ENCODE data around the gene PHF5A.
A peak's percentile ranks its signal among the peaks of the same experiment; 100 is the strongest.

Gene PHF5A

DNA sequence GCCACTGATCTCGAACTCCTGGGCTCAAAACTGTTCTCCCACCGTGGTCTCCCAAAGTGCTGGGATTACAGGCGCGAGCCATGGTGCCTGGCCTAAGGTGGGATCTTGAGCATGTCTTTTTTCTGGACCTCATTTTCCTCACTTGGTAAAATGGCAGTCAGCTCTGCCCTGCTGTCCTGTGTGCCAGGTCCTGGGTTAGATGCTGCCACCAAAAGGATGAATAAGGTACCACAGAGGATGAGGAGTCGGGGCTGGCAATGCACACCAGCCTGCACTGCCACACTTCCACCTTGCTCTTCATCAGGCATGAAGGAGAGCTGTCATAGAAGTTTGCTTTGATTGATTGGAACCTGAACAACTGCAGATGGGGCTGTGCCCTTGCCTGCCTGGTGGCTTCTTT, 32.7 kb upstream of the PHF5A start:
- no peaks in the 10 kb centered on the region for H3K4me1 ChIP-seq (ENCODE audit: low read length)
- no peaks in the 10 kb centered on the region; the same call in 1 of the 2 replicates for H3F3A ChIP-seq (ENCODE audit: insufficient read depth, low read length)
- no peak overlapping the region for H2AFZ ChIP-seq (ENCODE audit: low read length)
- peaks cover 4% of the 10 kb centered on the region; the same call in 1 of the 2 replicates for H4K20me1 ChIP-seq (ENCODE audit: insufficient read depth, low read length)
- H3K36me3 ChIP-seq (replicated peaks; ENCODE audit: insufficient read depth, low read length) = peaks cover 2% of the 10 kb centered on the region; the same call in 1 of the 2 replicates
- H3K27ac ChIP-seq (ENCODE audit: low read length) = no peak overlapping the region
- TF ChIP-seq EZH2 (optimal IDR thresholded peaks at IDR 0.05; ENCODE audit: low read depth, low read length) (no peak), EZH2phosphoT487 (IDR thresholded peaks at IDR 0.05; ENCODE audit: low read length) (no peak)
- TF ChIP-seq, protein P1, sequence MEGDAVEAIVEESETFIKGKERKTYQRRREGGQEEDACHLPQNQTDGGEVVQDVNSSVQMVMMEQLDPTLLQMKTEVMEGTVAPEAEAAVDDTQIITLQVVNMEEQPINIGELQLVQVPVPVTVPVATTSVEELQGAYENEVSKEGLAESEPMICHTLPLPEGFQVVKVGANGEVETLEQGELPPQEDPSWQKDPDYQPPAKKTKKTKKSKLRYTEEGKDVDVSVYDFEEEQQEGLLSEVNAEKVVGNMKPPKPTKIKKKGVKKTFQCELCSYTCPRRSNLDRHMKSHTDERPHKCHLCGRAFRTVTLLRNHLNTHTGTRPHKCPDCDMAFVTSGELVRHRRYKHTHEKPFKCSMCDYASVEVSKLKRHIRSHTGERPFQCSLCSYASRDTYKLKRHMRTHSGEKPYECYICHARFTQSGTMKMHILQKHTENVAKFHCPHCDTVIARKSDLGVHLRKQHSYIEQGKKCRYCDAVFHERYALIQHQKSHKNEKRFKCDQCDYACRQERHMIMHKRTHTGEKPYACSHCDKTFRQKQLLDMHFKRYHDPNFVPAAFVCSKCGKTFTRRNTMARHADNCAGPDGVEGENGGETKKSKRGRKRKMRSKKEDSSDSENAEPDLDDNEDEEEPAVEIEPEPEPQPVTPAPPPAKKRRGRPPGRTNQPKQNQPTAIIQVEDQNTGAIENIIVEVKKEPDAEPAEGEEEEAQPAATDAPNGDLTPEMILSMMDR (IDR thresholded peaks at IDR 0.05; ENCODE audit: low read length) = peak; percentile 36
- DNase-seq = no peak
- peaks cover 87% of the 10 kb centered on the region for H3K79me2 ChIP-seq (ENCODE audit: low read length)
- no peak overlapping the region for H3K9ac ChIP-seq (ENCODE audit: low read length)
- no peak overlapping the region for H3K4me2 ChIP-seq (ENCODE audit: low read depth, low read length)
- no peak overlapping the region for H3K4me3 ChIP-seq (ENCODE audit: low read length)
- H3K9me2 ChIP-seq (replicated peaks; ENCODE audit: insufficient read depth, low read length) = no peaks in the 10 kb centered on the region
- no peaks in the 10 kb centered on the region for H3K27me3 ChIP-seq (replicated peaks; ENCODE audit: insufficient read depth, low read length)
- no peaks in the 10 kb centered on the region for H3K9me3 ChIP-seq (replicated peaks; ENCODE audit: insufficient read depth, low read length)

DNA sequence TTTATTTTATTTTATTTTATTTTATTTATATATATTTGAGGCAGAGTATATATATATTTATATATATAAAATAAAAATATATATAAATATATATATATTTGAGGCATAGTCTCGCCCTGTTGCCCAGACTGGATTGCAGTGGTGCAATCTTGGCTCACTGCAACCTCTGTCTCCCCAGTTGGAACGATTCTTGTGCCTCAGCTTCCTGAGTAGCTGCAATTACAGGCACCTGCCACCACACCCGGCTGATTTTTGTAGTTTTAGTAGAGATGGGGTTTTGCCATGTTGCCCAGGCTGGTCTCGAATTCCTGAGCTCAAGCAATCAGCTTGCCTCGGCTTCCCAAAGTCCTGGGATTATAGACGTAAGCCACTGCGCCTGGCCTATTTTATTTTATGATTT, 31.8 kb upstream of the PHF5A start:
- Histone ChIP-seq H3K79me2 (ENCODE audit: low read length) (peaks cover 88% of the 10 kb centered on the region), H2AFZ (ENCODE audit: low read length) (no peak overlapping the region), H3K27ac (ENCODE audit: low read length) (no peak overlapping the region), H3K9me3 (replicated peaks; ENCODE audit: insufficient read depth, low read length) (no peaks in the 10 kb centered on the region), H3K4me2 (ENCODE audit: low read depth, low read length) (no peak overlapping the region), H3K4me3 (ENCODE audit: low read length) (no peak overlapping the region), H3K4me1 (ENCODE audit: low read length) (no peaks in the 10 kb centered on the region), H3F3A (ENCODE audit: insufficient read depth, low read length) (no peaks in the 10 kb centered on the region; the same call in 1 of the 2 replicates), H3K36me3 (replicated peaks; ENCODE audit: insufficient read depth, low read length) (peaks cover 2% of the 10 kb centered on the region; the same call in 1 of the 2 replicates), H4K20me1 (ENCODE audit: insufficient read depth, low read length) (peaks cover 4% of the 10 kb centered on the region; the same call in 1 of the 2 replicates), H3K27me3 (replicated peaks; ENCODE audit: insufficient read depth, low read length) (no peaks in the 10 kb centered on the region), H3K9ac (ENCODE audit: low read length) (no peak overlapping the region), H3K9me2 (replicated peaks; ENCODE audit: insufficient read depth, low read length) (no peaks in the 10 kb centered on the region)
- DNase-seq = no peak
- TF ChIP-seq, protein P1 (IDR thresholded peaks at IDR 0.05; ENCODE audit: low read length) = no peak
- TF ChIP-seq EZH2 (optimal IDR thresholded peaks at IDR 0.05; ENCODE audit: low read depth, low read length) (no peak), EZH2phosphoT487 (IDR thresholded peaks at IDR 0.05; ENCODE audit: low read length) (no peak)

DNA sequence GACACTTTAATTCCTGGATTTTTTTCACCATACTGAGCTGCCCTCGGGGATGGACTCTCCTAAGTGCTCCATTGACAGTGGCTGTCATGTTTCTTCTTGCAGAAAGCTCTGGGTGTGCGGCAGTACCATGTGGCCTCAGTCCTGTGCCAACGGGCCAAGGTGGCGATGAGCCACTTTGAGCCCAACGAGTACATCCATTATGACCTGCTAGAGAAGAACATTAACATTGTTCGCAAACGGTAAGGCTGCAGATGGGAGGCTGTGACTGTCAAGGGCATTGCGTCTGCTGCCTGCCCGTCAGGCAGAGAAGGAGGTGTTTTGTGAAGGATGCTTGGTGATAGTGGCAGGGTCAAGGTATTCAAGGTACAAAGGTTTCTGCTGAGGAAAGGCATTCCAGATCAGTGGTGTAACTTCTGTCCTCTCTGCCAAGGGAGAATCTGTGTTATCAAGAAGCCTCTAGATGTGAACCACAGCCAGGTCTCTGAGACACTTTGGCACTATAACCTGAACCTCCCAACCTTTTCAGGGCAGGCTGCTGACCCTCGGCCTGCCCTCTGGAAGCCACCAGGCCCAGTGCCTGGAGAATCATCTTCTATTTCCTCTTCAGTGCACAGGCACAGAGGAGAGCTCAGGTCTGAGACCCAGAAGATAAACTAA, 31.3 kb upstream of the PHF5A start:
- TF ChIP-seq EZH2 (optimal IDR thresholded peaks at IDR 0.05; ENCODE audit: low read depth, low read length) (no peak), EZH2phosphoT487 (IDR thresholded peaks at IDR 0.05; ENCODE audit: low read length) (no peak)
- no peak overlapping the region for H3K27ac ChIP-seq (ENCODE audit: low read length)
- no peak overlapping the region for H2AFZ ChIP-seq (ENCODE audit: low read length)
- DNase-seq = no peak
- no peak overlapping the region for H3K4me3 ChIP-seq (ENCODE audit: low read length)
- H3F3A ChIP-seq (ENCODE audit: insufficient read depth, low read length) = no peaks in the 10 kb centered on the region; the same call in 1 of the 2 replicates
- no peaks in the 10 kb centered on the region for H3K9me2 ChIP-seq (replicated peaks; ENCODE audit: insufficient read depth, low read length)
- no peaks in the 10 kb centered on the region for H3K27me3 ChIP-seq (replicated peaks; ENCODE audit: insufficient read depth, low read length)
- H3K4me1 ChIP-seq (ENCODE audit: low read length) = no peaks in the 10 kb centered on the region
- peaks cover 2% of the 10 kb centered on the region for H3K36me3 ChIP-seq (replicated peaks; ENCODE audit: insufficient read depth, low read length)
- H3K9ac ChIP-seq (ENCODE audit: low read length) = no peak overlapping the region
- no peak overlapping the region for H3K4me2 ChIP-seq (ENCODE audit: low read depth, low read length)
- peaks cover 4% of the 10 kb centered on the region; the same call in 1 of the 2 replicates for H4K20me1 ChIP-seq (ENCODE audit: insufficient read depth, low read length)
- no peaks in the 10 kb centered on the region for H3K9me3 ChIP-seq (replicated peaks; ENCODE audit: insufficient read depth, low read length)
- H3K79me2 ChIP-seq (ENCODE audit: low read length) = peaks cover 90% of the 10 kb centered on the region

DNA sequence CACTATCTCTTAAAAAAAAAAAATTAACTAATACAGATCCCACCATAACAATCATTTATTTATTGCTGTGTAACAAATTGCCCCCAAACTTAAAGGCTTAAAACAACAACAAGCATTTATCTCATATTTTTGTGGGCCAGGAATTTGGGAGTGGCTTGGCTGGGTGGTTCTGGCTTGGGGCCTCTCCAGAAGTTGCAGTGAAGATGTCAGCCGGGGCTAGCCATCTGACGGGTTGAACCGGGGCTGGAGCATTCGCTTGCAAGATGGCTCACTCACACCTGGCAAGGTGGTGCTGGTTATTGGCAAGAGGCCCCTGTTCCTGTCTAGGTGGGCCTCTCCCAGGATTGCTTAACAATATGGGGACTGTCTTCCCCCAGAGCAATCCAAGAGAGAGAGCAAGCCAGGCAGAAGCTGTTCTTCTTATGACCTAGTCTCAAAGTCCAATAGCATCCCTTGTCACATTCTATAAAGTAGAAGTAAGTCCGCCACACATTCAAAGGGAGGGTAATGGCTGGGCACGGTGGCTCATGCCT, 29.9 kb upstream of the PHF5A start:
- TF ChIP-seq EZH2phosphoT487 (IDR thresholded peaks at IDR 0.05; ENCODE audit: low read length) (no peak), EZH2 (optimal IDR thresholded peaks at IDR 0.05; ENCODE audit: low read depth, low read length) (no peak)
- TF ChIP-seq, protein P1 (IDR thresholded peaks at IDR 0.05; ENCODE audit: low read length) = no peak
- DNase-seq = no peak
- H3K9ac ChIP-seq (ENCODE audit: low read length) = no peak overlapping the region
- H3K27me3 ChIP-seq (replicated peaks; ENCODE audit: insufficient read depth, low read length) = no peaks in the 10 kb centered on the region
- H3K27ac ChIP-seq (ENCODE audit: low read length) = no peak overlapping the region
- H3K4me3 ChIP-seq (ENCODE audit: low read length) = no peak overlapping the region
- H3K79me2 ChIP-seq (ENCODE audit: low read length) = peaks cover 90% of the 10 kb centered on the region
- H4K20me1 ChIP-seq (ENCODE audit: insufficient read depth, low read length) = peaks cover 11% of the 10 kb centered on the region
- H3K4me1 ChIP-seq (ENCODE audit: low read length) = no peaks in the 10 kb centered on the region
- H3K9me2 ChIP-seq (replicated peaks; ENCODE audit: insufficient read depth, low read length) = no peaks in the 10 kb centered on the region
- H2AFZ ChIP-seq (ENCODE audit: low read length) = no peak overlapping the region
- H3K36me3 ChIP-seq (replicated peaks; ENCODE audit: insufficient read depth, low read length) = peaks cover 2% of the 10 kb centered on the region
- H3K9me3 ChIP-seq (replicated peaks; ENCODE audit: insufficient read depth, low read length) = no peaks in the 10 kb centered on the region
- H3F3A ChIP-seq (ENCODE audit: insufficient read depth, low read length) = no peaks in the 10 kb centered on the region; the same call in 1 of the 2 replicates
- H3K4me2 ChIP-seq (ENCODE audit: low read depth, low read length) = no peak overlapping the region

All from MM.1S (cell line).